GM23338 (cell line): Measurements from ENCODE around the gene ECHDC3. TPM values are rescaled to one million over a fixed set of nuclear protein-coding genes. Genes with fewer than 3 reads are reported as not detected.

Experiments used
- ATAC-seq: fragments of 200-7000 bp; cut with Tn5 transposase; 3 replicates; pipeline ENCODE4 v1.9.1; 2020
- DNase-seq: peaks from one replicate; pipeline ENCODE4 v3.0.0-alpha.2; 2015; ENCODE audit warnings: low spot score
- H2AFZ ChIP-seq: fragments of 200-600 bp; sonication (generic); 2 replicates; pipeline ENCODE4 v1.8.0; 2016; ENCODE audit warnings: antibody characterized with exemption, mild to moderate bottlenecking, moderate library complexity
- H3F3A ChIP-seq: fragments of 200-600 bp; sonication (generic); replicated peaks from 2 replicates; pipeline ENCODE4 v1.8.0; 2017; ENCODE audit warnings: antibody characterized with exemption, mixed run types, low read depth
- H3K27ac ChIP-seq: fragments of 200-600 bp; sonication (generic); 2 replicates; pipeline ENCODE4 v1.6.1; 2016; ENCODE audit warnings: low read depth
- H3K27me3 ChIP-seq: fragments of 200-600 bp; sonication (generic); 2 replicates; pipeline ENCODE4 v1.8.0; 2016; ENCODE audit warnings: mild to moderate bottlenecking, mixed run types, moderate library complexity; ENCODE audit not compliant: insufficient read depth
- H3K36me3 ChIP-seq: fragments of 200-600 bp; sonication (generic); 2 replicates; pipeline ENCODE4 v1.8.0; 2016; ENCODE audit warnings: mild to moderate bottlenecking; ENCODE audit not compliant: insufficient read depth
- H3K4me1 ChIP-seq: fragments of 200-600 bp; sonication (generic); 2 replicates; pipeline ENCODE4 v1.8.0; 2016; ENCODE audit warnings: mild to moderate bottlenecking, moderate library complexity; ENCODE audit not compliant: insufficient read depth
- H3K4me2 ChIP-seq: fragments of 200-600 bp; sonication (generic); 2 replicates; pipeline ENCODE4 v1.7.1; 2017; ENCODE audit warnings: mixed run types
- H3K4me3 ChIP-seq: fragments of 200-600 bp; sonication (generic); 2 replicates; pipeline ENCODE4 v1.6.1; 2016; ENCODE audit warnings: mixed run types
- H3K79me2 ChIP-seq: fragments of 200-600 bp; sonication (generic); replicated peaks from 2 replicates; pipeline ENCODE4 v1.8.0; 2017; ENCODE audit warnings: mild to moderate bottlenecking; ENCODE audit not compliant: insufficient read depth
- H3K9me2 ChIP-seq: fragments of 200-600 bp; sonication (generic); 2 replicates; pipeline ENCODE4 v1.8.0; 2017; ENCODE audit not compliant: insufficient read depth
- H4K20me1 ChIP-seq: fragments of 200-600 bp; sonication (generic); replicated peaks from 2 replicates; pipeline ENCODE4 v1.8.0; 2017; ENCODE audit warnings: mild to moderate bottlenecking; ENCODE audit not compliant: insufficient read depth
- H3K27ac Mint-ChIP-seq: 2 replicates; pipeline ENCODE4 v1.8.0; 2020; ENCODE audit warnings: inconsistent platforms, mild to moderate bottlenecking, moderate library complexity, mixed read lengths
- H3K27me3 Mint-ChIP-seq: 3 replicates; pipeline ENCODE4 v1.8.0; 2022; ENCODE audit warnings: low read depth, mild to moderate bottlenecking, moderate library complexity, mixed read lengths, inconsistent platforms; ENCODE audit not compliant: insufficient read depth, poor library complexity
- H3K36me3 Mint-ChIP-seq: 3 replicates; pipeline ENCODE4 v1.8.0; 2021; ENCODE audit warnings: low read depth, mild to moderate bottlenecking, inconsistent platforms, moderate library complexity, mixed read lengths
- H3K4me1 Mint-ChIP-seq: 3 replicates; pipeline ENCODE4 v1.8.0; 2020; ENCODE audit warnings: mild to moderate bottlenecking, inconsistent platforms, mixed read lengths
- H3K4me3 Mint-ChIP-seq: 3 replicates; pipeline ENCODE4 v1.8.0; 2021; ENCODE audit warnings: moderate library complexity, mild to moderate bottlenecking, inconsistent platforms, mixed read lengths
- H3K9me3 Mint-ChIP-seq: 3 replicates; pipeline ENCODE4 v1.8.0; 2020; ENCODE audit warnings: moderate library complexity, mild to moderate bottlenecking, inconsistent platforms, mixed read lengths
- CREB1 ChIP-seq: fragments of 250-450 bp; sonication (Bioruptor Pico); IDR thresholded peaks from 2 replicates; pipeline ENCODE4 v1.5.0; 2020; ENCODE audit warnings: low read depth, mild to moderate bottlenecking, moderate library complexity
- EZH2 ChIP-seq: fragments of 200-600 bp; sonication (generic); IDR thresholded peaks from one replicate; pipeline ENCODE4 v1.8.0; 2017; ENCODE audit warnings: antibody characterized with exemption, mild to moderate bottlenecking, low read depth; ENCODE audit not compliant: unreplicated experiment
- EZH2phosphoT487 ChIP-seq: fragments of 200-600 bp; sonication (generic); IDR thresholded peaks from one replicate; pipeline ENCODE4 v1.8.1; 2018; ENCODE audit warnings: antibody characterized with exemption; ENCODE audit not compliant: unreplicated experiment
- JUNB ChIP-seq: IDR thresholded peaks from one replicate; pipeline ENCODE4 v1.6.1; 2016; ENCODE audit warnings: antibody characterized with exemption; ENCODE audit not compliant: unreplicated experiment
- NANOG ChIP-seq: IDR thresholded peaks from 2 replicates; pipeline ENCODE4 v1.6.1; 2016; ENCODE audit warnings: antibody characterized with exemption, borderline replicate concordance
- POLR2AphosphoS5 ChIP-seq: IDR thresholded peaks from 2 replicates; pipeline ENCODE4 v1.6.1; 2016; ENCODE audit warnings: antibody characterized with exemption, low read depth
- STAT1 ChIP-seq: IDR thresholded peaks from one replicate; pipeline ENCODE4 v1.6.1; 2016; ENCODE audit warnings: antibody characterized with exemption; ENCODE audit not compliant: unreplicated experiment
- ZNF114 ChIP-seq: fragments of 250-450 bp; sonication (Bioruptor Pico); IDR thresholded peaks from 2 replicates; pipeline ENCODE4 v1.5.0; 2020; ENCODE audit warnings: mild to moderate bottlenecking, moderate library complexity
- ZNF331 ChIP-seq: fragments of 250-450 bp; sonication (Bioruptor Pico); IDR thresholded peaks from 2 replicates; pipeline ENCODE4 v1.5.0; 2020; ENCODE audit warnings: low read depth, mild to moderate bottlenecking, moderate library complexity
- polyA plus RNA-seq: library from polyadenylated mRNA; unstranded; fragments of >200 nt; fragmentation: Nextera tagmentation; extraction: Ambion mirVana; gene quantifications from 2 replicates; pipeline ENCODE4 v1.2.1, GENCODE V29; 2016
- total RNA-seq: library from RNA; depleted of rRNA; stranded (reverse); fragments of >200 nt; shearing (Covaris generic); gene quantifications from 2 replicates; pipeline ENCODE4 v1.2.3, GENCODE V29; 2014
- TF ChIP-seq, protein P1 (sequence below), 2 experiments: fragments of 200-600 bp in 1 of 2; sonication (generic) in 1 of 2; conservative IDR thresholded peaks; 2 replicates each; pipeline versions ENCODE4 v1.5.1 to v1.6.1; 2016 to 2017; ENCODE audit warnings: antibody characterized with exemption in 2 of 2, low read depth in 2 of 2, mild to moderate bottlenecking in 2 of 2, moderate library complexity in 1 of 2
- TF ChIP-seq, protein P2 (sequence below): IDR thresholded peaks from 2 replicates; pipeline ENCODE4 v1.6.1; 2016; ENCODE audit warnings: antibody characterized with exemption

ECHDC3 gene
- total and polyA plus RNA-seq, 2 experiments from 2014 or later = 16.3 to 50.1 TPM

DNA sequence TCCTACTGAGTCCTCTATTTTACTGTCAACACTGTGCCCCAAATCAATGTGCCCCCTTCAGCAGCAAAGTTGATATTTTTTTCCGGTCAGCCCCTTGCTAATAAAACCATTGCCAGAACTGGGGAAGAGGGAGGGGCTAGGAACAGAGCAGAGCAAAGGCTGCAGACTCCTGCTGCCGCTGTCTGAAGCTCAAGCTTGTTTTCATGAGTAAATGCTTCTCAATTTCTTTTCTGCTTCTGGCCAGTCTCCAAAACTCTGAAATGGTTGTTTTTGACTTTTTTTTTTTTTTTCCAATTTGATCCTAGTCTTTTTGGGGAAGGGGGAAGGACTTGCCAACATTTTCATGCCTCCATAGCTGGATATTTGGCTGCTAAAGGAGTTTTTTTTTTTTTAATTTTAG is 54.3 kb downstream of the ECHDC3 start:
- Histone ChIP-seq H3K36me3 (no peaks in the 10 kb centered on the region; the same call in 1 of the 2 replicates), H3K79me2 (no peaks in the 10 kb centered on the region), H3K4me3 (no peak overlapping the region), H3K9me2 (no peaks in the 10 kb centered on the region), H2AFZ (no peak overlapping the region), H3K4me1 (no peaks in the 10 kb centered on the region), H4K20me1 (no peaks in the 10 kb centered on the region), H3K27ac (no peak overlapping the region), H3F3A (no peaks in the 10 kb centered on the region), H3K4me2 (no peak overlapping the region), H3K27me3 (no peaks in the 10 kb centered on the region)
- TF ChIP-seq JUNB (no peak), CREB1 (CRISPR knock-in tag) (no peak), NANOG (no peak), EZH2phosphoT487 (no peak)
- TF ChIP-seq, protein P1, sequence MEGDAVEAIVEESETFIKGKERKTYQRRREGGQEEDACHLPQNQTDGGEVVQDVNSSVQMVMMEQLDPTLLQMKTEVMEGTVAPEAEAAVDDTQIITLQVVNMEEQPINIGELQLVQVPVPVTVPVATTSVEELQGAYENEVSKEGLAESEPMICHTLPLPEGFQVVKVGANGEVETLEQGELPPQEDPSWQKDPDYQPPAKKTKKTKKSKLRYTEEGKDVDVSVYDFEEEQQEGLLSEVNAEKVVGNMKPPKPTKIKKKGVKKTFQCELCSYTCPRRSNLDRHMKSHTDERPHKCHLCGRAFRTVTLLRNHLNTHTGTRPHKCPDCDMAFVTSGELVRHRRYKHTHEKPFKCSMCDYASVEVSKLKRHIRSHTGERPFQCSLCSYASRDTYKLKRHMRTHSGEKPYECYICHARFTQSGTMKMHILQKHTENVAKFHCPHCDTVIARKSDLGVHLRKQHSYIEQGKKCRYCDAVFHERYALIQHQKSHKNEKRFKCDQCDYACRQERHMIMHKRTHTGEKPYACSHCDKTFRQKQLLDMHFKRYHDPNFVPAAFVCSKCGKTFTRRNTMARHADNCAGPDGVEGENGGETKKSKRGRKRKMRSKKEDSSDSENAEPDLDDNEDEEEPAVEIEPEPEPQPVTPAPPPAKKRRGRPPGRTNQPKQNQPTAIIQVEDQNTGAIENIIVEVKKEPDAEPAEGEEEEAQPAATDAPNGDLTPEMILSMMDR (conservative IDR thresholded peaks at IDR 0.05; ENCODE audit: low read depth in 2 of 2) = no peak
- TF ChIP-seq, protein P2, sequence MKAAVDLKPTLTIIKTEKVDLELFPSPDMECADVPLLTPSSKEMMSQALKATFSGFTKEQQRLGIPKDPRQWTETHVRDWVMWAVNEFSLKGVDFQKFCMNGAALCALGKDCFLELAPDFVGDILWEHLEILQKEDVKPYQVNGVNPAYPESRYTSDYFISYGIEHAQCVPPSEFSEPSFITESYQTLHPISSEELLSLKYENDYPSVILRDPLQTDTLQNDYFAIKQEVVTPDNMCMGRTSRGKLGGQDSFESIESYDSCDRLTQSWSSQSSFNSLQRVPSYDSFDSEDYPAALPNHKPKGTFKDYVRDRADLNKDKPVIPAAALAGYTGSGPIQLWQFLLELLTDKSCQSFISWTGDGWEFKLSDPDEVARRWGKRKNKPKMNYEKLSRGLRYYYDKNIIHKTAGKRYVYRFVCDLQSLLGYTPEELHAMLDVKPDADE = no peak
- Mint-ChIP-seq H3K27ac (no peak overlapping the region), H3K36me3 (peaks cover 6% of the 10 kb centered on the region; the same call in 2 of the 3 replicates), H3K27me3 (peaks cover 6% of the 10 kb centered on the region), H3K9me3 (peaks cover 6% of the 10 kb centered on the region), H3K4me3 (no peak overlapping the region), H3K4me1 (peaks cover 19% of the 10 kb centered on the region)
- DNase-seq (no peak), ATAC-seq (no peak)

DNA sequence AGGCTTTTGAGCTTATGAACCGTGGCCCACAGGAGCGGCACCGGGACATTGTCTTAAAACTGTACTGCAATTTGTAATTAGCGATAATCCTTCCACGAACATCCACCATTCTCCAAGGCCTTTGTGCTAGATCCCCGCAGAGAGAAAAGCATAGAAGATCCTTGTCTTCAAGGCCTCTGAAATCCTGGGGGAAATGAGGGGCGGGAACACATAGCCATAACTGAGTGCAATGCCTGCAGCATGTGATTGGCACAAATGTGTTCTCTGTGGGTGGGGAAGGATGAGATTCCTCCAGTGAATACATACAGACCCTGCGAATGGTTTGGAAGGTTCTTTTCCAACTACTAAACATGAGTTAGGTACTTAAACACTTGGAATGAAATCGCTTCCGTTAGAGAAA is 55.1 kb downstream of the ECHDC3 start:
- H3K27me3 Mint-ChIP-seq = peaks cover 7% of the 10 kb centered on the region
- Histone ChIP-seq H3K27ac (no peak overlapping the region), H4K20me1 (no peaks in the 10 kb centered on the region), H3K4me3 (no peak overlapping the region), H3K4me1 (no peaks in the 10 kb centered on the region), H3K4me2 (no peak overlapping the region), H3K9me2 (no peaks in the 10 kb centered on the region), H3K36me3 (no peaks in the 10 kb centered on the region; the same call in 1 of the 2 replicates), H3K27me3 (no peaks in the 10 kb centered on the region), H2AFZ (peak overlapping the region; percentile 38), H3F3A (no peaks in the 10 kb centered on the region), H3K79me2 (no peaks in the 10 kb centered on the region)
- DNase-seq (no peak), ATAC-seq (no peak)
- H3K4me1 Mint-ChIP-seq = peaks cover 19% of the 10 kb centered on the region
- H3K9me3 Mint-ChIP-seq = peaks cover 6% of the 10 kb centered on the region
- no peak overlapping the region for H3K27ac Mint-ChIP-seq
- H3K36me3 Mint-ChIP-seq = peaks cover 6% of the 10 kb centered on the region; the same call in 2 of the 3 replicates
- H3K4me3 Mint-ChIP-seq = no peak overlapping the region
- TF ChIP-seq ZNF114 (no peak), ZNF331 (no peak), NANOG (no peak), EZH2 (no peak), CREB1 (CRISPR knock-in tag) (no peak), STAT1 (no peak), POLR2AphosphoS5 (no peak)
- TF ChIP-seq, protein P2 = no peak
- TF ChIP-seq, protein P1 (conservative IDR thresholded peaks at IDR 0.05; ENCODE audit: low read depth in 2 of 2) = no peak
